Activated CD4-positive, alpha-beta T cell treated with anti-CD3 and anti-CD28 coated beads, Interleukin-2, amount 10 ng/mL, durations not matched to agents 7 days and 5 days (primary cell): ENCODE data around the gene GEMIN7. TPM values are rescaled to one million over a fixed set of nuclear protein-coding genes. Genes with fewer than 3 reads are reported as not detected.
"Not testable (repeated sequence)": the region's sequence is repeated elsewhere in the genome, so short reads cannot be mapped to it uniquely, and the experiment has no call there.

Source experiments
- CTCF ChIA-PET: fragments of 350-600 bp; sonication (Branson Sonifier 250); formaldehyde crosslinking; loops from one replicate; lab custom pipeline; 2021; ENCODE audit warnings: antibody characterized with exemption; lab: Charles Lee
- POLR2A ChIA-PET: fragments of 350-600 bp; sonication (Branson Sonifier 250); formaldehyde crosslinking; loops from one replicate; lab custom pipeline; 2021; ENCODE audit warnings: antibody characterized with exemption; lab: Charles Lee
- DNase-seq: peaks from one replicate; pipeline ENCODE4 v3.0.0-alpha.2; 2020
- H3K27ac Mint-ChIP-seq: one replicate; pipeline ENCODE4 v1.8.0; 2021; ENCODE audit warnings: mild to moderate bottlenecking, moderate library complexity, mixed read lengths
- H3K27me3 Mint-ChIP-seq: one replicate; pipeline ENCODE4 v1.8.0; 2021; ENCODE audit warnings: mixed read lengths
- H3K36me3 Mint-ChIP-seq: one replicate; pipeline ENCODE4 v1.8.0; 2021; ENCODE audit warnings: low read depth, mixed read lengths
- H3K4me1 Mint-ChIP-seq: one replicate; pipeline ENCODE4 v1.8.0; 2021; ENCODE audit warnings: mixed read lengths
- H3K4me3 Mint-ChIP-seq: one replicate; pipeline ENCODE4 v1.8.0; 2021; ENCODE audit warnings: mild to moderate bottlenecking, moderate library complexity, mixed read lengths
- H3K9me3 Mint-ChIP-seq: one replicate; pipeline ENCODE4 v1.8.0; 2021; ENCODE audit warnings: mixed read lengths
- total RNA-seq, 2 experiments: library from RNA; stranded (reverse); gene quantifications; one replicate each; pipeline ENCODE4 v1.2.3, GENCODE V29; 2021

Gene GEMIN7
- total RNA-seq, 2 experiments from 2014 or later = 27.1 to 30.0 TPM

GRCh38 chr19:45117167-45117594, 38.1 kb downstream of the GEMIN7 start:
- peak; percentile 48 for DNase-seq
- POLR2A ChIA-PET = no interaction called here
- CTCF ChIA-PET = interaction anchor here (1.3 kb wide), 1 partner anchor 19 kb away, joined by 6 read pairs; no protein-coding TSS in a partner anchor

DNA sequence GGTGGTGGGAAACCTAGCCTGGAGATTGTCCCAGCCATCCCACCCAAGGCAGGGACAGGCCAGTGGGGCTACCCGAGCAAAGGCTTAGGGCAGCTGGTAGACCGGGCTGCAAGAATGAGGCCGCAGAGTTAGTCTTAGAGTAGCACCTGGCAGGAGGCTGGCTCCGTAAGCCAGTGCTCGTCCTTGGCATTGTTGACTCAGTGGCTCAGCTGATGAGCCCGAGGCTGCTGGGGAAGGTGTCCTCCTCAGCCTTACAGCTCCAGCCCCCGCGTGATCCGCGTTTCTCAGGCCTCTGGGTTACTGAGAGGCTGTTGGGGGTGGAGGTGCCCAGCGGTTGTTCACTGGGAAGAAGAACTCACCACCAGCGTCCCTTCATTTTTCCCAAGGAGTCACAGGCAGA, 38.6 kb downstream of the GEMIN7 start:
- Mint-ChIP-seq H3K4me1 (peaks cover 73% of the 10 kb centered on the region), H3K27ac (no peak overlapping the region), H3K9me3 (no peaks in the 10 kb centered on the region), H3K36me3 (no peaks in the 10 kb centered on the region), H3K4me3 (no peak overlapping the region), H3K27me3 (no peaks in the 10 kb centered on the region)
- DNase-seq = no peak
- ChIA-PET POLR2A (no interaction called here), CTCF (interaction anchor here (1.1 to 1.6 kb wide), 3 partner anchors 10 to 25 kb away, joined by 3 to 6 read pairs (median 6); partner anchors contain the start of gene PPP1R37)

More at GRCh38 chr19:45117167-45117594, 38.1 kb downstream of the GEMIN7 start:
- Mint-ChIP-seq H3K9me3 (no peaks in the 10 kb centered on the region), H3K27ac (peak overlapping the region; percentile 65), H3K27me3 (no peaks in the 10 kb centered on the region), H3K4me3 (peak overlapping the region; percentile 23), H3K4me1 (peaks cover 69% of the 10 kb centered on the region), H3K36me3 (no peaks in the 10 kb centered on the region)

DNA sequence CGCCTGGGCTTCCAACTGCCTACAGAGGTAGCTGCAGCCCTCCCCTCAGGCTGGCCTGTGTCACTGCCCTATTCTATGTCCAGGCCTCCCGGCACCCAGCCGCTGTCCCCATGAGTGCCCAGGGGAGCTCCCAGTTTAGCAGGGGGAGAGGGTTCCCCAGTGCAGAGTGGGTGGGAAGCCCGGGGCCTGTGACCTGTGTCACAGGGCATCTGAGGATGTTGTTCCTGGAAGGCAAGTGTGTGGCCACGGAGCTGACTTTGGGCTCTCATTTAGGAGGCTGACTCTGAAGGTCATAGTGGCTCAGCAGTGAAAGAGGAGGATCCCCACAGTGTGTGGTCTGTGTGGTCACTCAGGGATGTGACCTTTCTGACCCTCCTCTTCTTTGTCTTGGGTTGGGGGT, 39.0 kb downstream of the GEMIN7 start:
- Mint-ChIP-seq H3K9me3 (no peaks in the 10 kb centered on the region), H3K36me3 (no peaks in the 10 kb centered on the region), H3K27me3 (no peaks in the 10 kb centered on the region), H3K27ac (peak overlapping the region; percentile 64), H3K4me3 (no peak overlapping the region), H3K4me1 (peaks cover 73% of the 10 kb centered on the region)
- POLR2A ChIA-PET = no interaction called here
- CTCF ChIA-PET = interaction anchor here (0.6 to 1.6 kb wide), 4 partner anchors 10 to 56 kb away, joined by 3 to 6 read pairs (median 4); partner anchors contain the start of gene PPP1R37
- no peak for DNase-seq

DNA sequence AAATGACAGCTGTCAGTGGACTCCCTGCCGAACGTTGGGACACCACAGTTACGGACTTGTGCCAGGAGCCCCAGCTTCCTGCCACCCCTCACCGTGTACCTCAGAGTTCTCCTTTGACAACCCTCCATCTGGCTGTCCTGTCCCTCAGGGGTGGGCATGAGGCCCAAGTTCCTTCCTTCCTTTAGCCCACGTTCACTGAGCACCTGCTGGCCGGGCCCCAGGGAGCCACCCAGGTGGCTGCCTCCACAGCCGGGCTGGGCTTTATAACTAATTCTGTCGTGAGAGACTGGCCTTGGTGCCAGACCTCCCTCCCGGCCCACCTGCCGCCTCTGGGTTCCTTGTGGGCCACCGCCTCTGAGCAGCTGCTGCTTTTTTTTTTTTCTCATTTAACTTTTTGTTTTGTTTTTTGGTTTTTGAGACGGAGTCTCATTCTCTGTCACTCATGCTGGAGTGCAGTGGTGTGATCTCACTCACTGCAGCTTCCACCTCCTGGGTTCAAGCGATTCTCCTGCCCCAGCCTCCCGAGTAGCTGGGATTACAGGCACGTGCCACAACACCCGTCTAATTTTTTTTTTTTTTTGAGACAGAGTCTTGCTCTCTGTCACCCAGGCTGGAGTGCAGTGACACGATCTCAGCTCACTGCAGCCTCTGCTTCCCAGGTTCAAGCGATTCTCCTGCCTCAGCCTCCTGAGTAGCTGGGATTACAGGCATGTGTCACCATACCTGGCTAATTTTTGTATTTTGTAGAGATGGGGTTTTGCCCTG, 39.7 kb downstream of the GEMIN7 start:
- CTCF ChIA-PET = interaction anchor here (0.6 to 1.6 kb wide), 6 partner anchors 11 to 117 kb away, joined by 3 to 6 read pairs (median 3); partner anchors contain the start of gene PPP1R37
- peak overlapping the region; percentile 53 for H3K4me3 Mint-ChIP-seq
- peak overlapping the region; percentile 85 for H3K27ac Mint-ChIP-seq

GRCh38 chr19:45119582-45119981, 40.5 kb downstream of the GEMIN7 start:
- POLR2A ChIA-PET = no interaction called here
- no peaks in the 10 kb centered on the region for H3K9me3 Mint-ChIP-seq
- peak overlapping the region; percentile 36 for H3K27ac Mint-ChIP-seq
- DNase-seq = no peak
- H3K4me1 Mint-ChIP-seq = peaks cover 74% of the 10 kb centered on the region
- H3K36me3 Mint-ChIP-seq = no peaks in the 10 kb centered on the region
- no peak overlapping the region for H3K4me3 Mint-ChIP-seq
- CTCF ChIA-PET = interaction anchor here (0.6 to 1.6 kb wide), 3 partner anchors 27 to 203 kb away, joined by 3 to 6 read pairs (median 3); partner anchors contain the start of gene PPP1R37
- H3K27me3 Mint-ChIP-seq = no peaks in the 10 kb centered on the region

More for the DNA sequence above, 39.7 kb downstream of the GEMIN7 start:
- H3K27me3 Mint-ChIP-seq, DNase-seq, H3K9me3 Mint-ChIP-seq, POLR2A ChIA-PET, H3K36me3 Mint-ChIP-seq: not testable (repeated sequence)
- peaks cover 73% of the 10 kb centered on the region for H3K4me1 Mint-ChIP-seq

DNA sequence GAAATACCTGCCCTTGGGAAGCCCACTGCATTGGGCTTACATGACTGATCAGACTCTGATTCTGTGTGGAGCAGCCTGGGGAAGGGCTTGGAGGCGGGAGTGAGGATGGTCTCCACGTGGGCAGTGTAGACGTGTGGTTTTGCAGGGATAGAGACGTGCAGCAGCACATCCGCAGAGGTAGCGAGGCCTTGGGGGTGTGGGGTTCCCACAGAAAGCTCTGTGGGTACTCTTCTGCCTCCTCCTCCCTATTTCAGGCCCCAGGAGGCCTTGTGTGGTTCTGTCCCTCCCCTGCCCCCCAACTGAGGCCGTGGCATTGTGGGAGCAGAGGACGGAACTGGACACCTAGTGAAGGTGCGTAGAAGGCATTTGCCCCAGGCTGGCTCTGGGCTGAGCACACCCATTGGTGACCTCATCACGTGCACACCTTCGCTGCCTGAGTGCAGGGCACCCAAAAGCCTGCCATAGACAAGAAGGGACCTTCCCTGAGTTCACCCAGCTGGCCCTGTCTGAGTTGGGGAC, 42.8 kb downstream of the GEMIN7 start:
- H3K36me3 Mint-ChIP-seq = no peaks in the 10 kb centered on the region
- H3K4me1 Mint-ChIP-seq = peaks cover 59% of the 10 kb centered on the region
- H3K9me3 Mint-ChIP-seq = no peaks in the 10 kb centered on the region
- ChIA-PET POLR2A (no interaction called here), CTCF (no interaction called here)
- peak overlapping the region; percentile 76 for H3K27ac Mint-ChIP-seq
- DNase-seq = no peak
- H3K27me3 Mint-ChIP-seq = no peaks in the 10 kb centered on the region
- H3K4me3 Mint-ChIP-seq = no peak overlapping the region

GRCh38 chr19:45122832-45123231, 43.8 kb downstream of the GEMIN7 start:
- H3K4me1 Mint-ChIP-seq = peaks cover 50% of the 10 kb centered on the region
- no peaks in the 10 kb centered on the region for H3K27me3 Mint-ChIP-seq
- H3K36me3 Mint-ChIP-seq = no peaks in the 10 kb centered on the region
- ChIA-PET CTCF (no interaction called here), POLR2A (no interaction called here)
- no peak overlapping the region for H3K4me3 Mint-ChIP-seq
- H3K9me3 Mint-ChIP-seq = no peaks in the 10 kb centered on the region
- DNase-seq = no peak
- H3K27ac Mint-ChIP-seq = no peak overlapping the region

- CTCF ChIA-PET = no interaction called here
- Mint-ChIP-seq H3K4me3 (no peak overlapping the region), H3K36me3 (no peaks in the 10 kb centered on the region), H3K27ac (no peak overlapping the region), H3K27me3 (no peaks in the 10 kb centered on the region), H3K4me1 (peaks cover 43% of the 10 kb centered on the region), H3K9me3 (no peaks in the 10 kb centered on the region)
- POLR2A ChIA-PET = no interaction called here
- DNase-seq = no peak
Observed at GRCh38 chr19:45123440-45123850, 44.4 kb downstream of the GEMIN7 start.

GRCh38 chr19:45124021-45124420, 45.0 kb downstream of the GEMIN7 start:
- no peaks in the 10 kb centered on the region for H3K36me3 Mint-ChIP-seq
- DNase-seq = no peak
- H3K27ac Mint-ChIP-seq = peak overlapping the region; percentile 3
- no peaks in the 10 kb centered on the region for H3K9me3 Mint-ChIP-seq
- H3K27me3 Mint-ChIP-seq = no peaks in the 10 kb centered on the region
- peaks cover 38% of the 10 kb centered on the region for H3K4me1 Mint-ChIP-seq
- H3K4me3 Mint-ChIP-seq = no peak overlapping the region
- ChIA-PET CTCF (interaction anchor here (1.6 kb wide), 1 partner anchor 65 kb away, joined by 5 read pairs; no protein-coding TSS in a partner anchor), POLR2A (no interaction called here)

GRCh38 chr19:45125360-45125759, 46.3 kb downstream of the GEMIN7 start:
- Mint-ChIP-seq H3K27ac (no peak overlapping the region), H3K4me1 (peaks cover 29% of the 10 kb centered on the region), H3K9me3 (no peaks in the 10 kb centered on the region), H3K36me3 (no peaks in the 10 kb centered on the region), H3K4me3 (no peak overlapping the region), H3K27me3 (no peaks in the 10 kb centered on the region)
- CTCF ChIA-PET = interaction anchor here (0.9 to 2.4 kb wide), 5 partner anchors 11 to 121 kb away, joined by 3 to 10 read pairs (median 5); no protein-coding TSS in a partner anchor
- POLR2A ChIA-PET = no interaction called here
- DNase-seq = no peak

- no peak overlapping the region for H3K4me3 Mint-ChIP-seq
- peaks cover 24% of the 10 kb centered on the region for H3K4me1 Mint-ChIP-seq
- no peaks in the 10 kb centered on the region for H3K36me3 Mint-ChIP-seq
- peak; percentile 81 for DNase-seq
- H3K27ac Mint-ChIP-seq = no peak overlapping the region
- ChIA-PET POLR2A (no interaction called here), CTCF (interaction anchor here (0.9 to 2.4 kb wide), 4 partner anchors 12 to 34 kb away, joined by 3 to 10 read pairs (median 4); no protein-coding TSS in a partner anchor)
- H3K27me3 Mint-ChIP-seq = no peaks in the 10 kb centered on the region
- no peaks in the 10 kb centered on the region for H3K9me3 Mint-ChIP-seq
Observed at GRCh38 chr19:45125975-45126493, 47.0 kb downstream of the GEMIN7 start.

DNA sequence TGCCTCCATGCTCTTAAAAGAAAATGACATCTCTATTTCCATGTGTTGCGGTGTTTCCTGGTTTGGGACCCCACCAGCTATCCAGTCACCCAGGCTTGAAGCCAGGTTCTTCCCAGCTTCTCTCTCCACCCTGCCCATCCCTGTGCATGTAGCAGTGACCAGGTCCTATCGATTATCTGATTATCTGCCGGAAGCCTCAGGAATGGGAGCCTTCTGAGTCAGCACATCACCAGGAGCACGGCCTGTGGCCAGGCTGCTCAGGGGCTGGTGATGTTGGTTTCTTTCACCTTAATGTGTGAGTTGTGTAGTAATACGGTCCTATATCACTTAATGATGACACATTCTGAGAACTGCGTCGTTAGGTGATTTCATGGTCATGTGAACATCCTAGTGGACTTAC, 47.6 kb downstream of the GEMIN7 start:
- CTCF ChIA-PET = interaction anchor here (0.9 to 2.4 kb wide), 3 partner anchors 12 to 35 kb away, joined by 3 to 10 read pairs (median 4); no protein-coding TSS in a partner anchor

More for the DNA sequence above, 47.6 kb downstream of the GEMIN7 start:
- Mint-ChIP-seq H3K4me1 (peaks cover 24% of the 10 kb centered on the region), H3K36me3 (no peaks in the 10 kb centered on the region), H3K9me3 (no peaks in the 10 kb centered on the region), H3K27ac (no peak overlapping the region), H3K4me3 (no peak overlapping the region), H3K27me3 (no peaks in the 10 kb centered on the region)
- POLR2A ChIA-PET = no interaction called here
- no peak for DNase-seq
